Pancreas (tissue), 10 donors: ENCODE results near the gene ITPRID2. TPM values are rescaled to one million over a fixed set of nuclear protein-coding genes. Genes with fewer than 3 reads are reported as not detected.

Experiments
- ATAC-seq, 4 donors: fragments of 200-7000 bp; cut with Tn5 transposase; one replicate each; pipeline versions ENCODE4 v1.8.0 to v1.9.1; 2020; ENCODE audit warnings: mild to moderate bottlenecking in 4 of 4, moderate library complexity in 4 of 4
- DNase-seq, 6 donors: peaks; one replicate each; pipeline ENCODE4 v3.0.0-alpha.2; 2020
- FAIRE-seq: peaks from 2 replicates; lab custom pipeline; 2012; peaks lifted over from hg19 to GRCh38; lab: Jason Lieb, UNC
- H3K27ac ChIP-seq, 4 donors: fragments of 200-600 bp; sonication (generic); 1 replicate in 3 of 4; 2 replicates in 1 of 4; pipeline versions ENCODE4 v1.5.0 to v1.8.0; 2020
- H3K27me3 ChIP-seq, 4 donors: fragments of 200-600 bp; one replicate each; pipeline ENCODE4 v1.8.0; 2021
- H3K36me3 ChIP-seq, 3 donors: fragments of 200-600 bp; sonication (generic) in 1 of 3; one replicate each; pipeline versions ENCODE4 v1.5.0 to v1.8.0; 2020 to 2021
- H3K4me1 ChIP-seq, 3 donors: fragments of 200-600 bp; one replicate each; pipeline ENCODE4 v1.8.0; 2021
- H3K4me3 ChIP-seq, 4 donors: fragments of 200-600 bp; sonication (generic) in 2 of 4; one replicate each; pipeline versions ENCODE4 v1.5.0 to v1.8.0; 2020 to 2021
- H3K9me3 ChIP-seq, 4 donors: fragments of 200-600 bp; one replicate each; pipeline ENCODE4 v1.8.0; 2021
- WGBS, 2 donors: extraction: QIAGEN DNeasy Blood & Tissue Kit; methylation state at CpG; one replicate each; pipeline ENCODE4 v1.1.7; 2013; 5-methylcytosine and 5-hydroxymethylcytosine counted together
- intact Hi-C, 3 donors: fragments of 100-400 bp; cut with DNase I; formaldehyde crosslinking; loops; one replicate each; pipeline versions ENCODE4 v1.11.1 to v1.14.2; 2022
- polyA plus RNA-seq, 2 donors: library from polyadenylated mRNA; stranded (reverse); fragments of 200-250 nt; gene quantifications; one replicate each; pipeline ENCODE4 v1.2.3, GENCODE V29; 2013
- total RNA-seq, 6 donors: library from RNA; stranded (reverse); fragmentation: NEBNext Ultra II Directional in 4 of 6; extraction: Animal tissue kit (Norgen Biotek cat#: 25700) in 4 of 6; gene quantifications; one replicate each; pipeline versions ENCODE4 v1.2.1 to v1.2.4, GENCODE V29; 2021 to 2023
- TF ChIP-seq, protein P1 (sequence below), 4 donors: fragments of 200-600 bp; sonication (generic) in 3 of 4; IDR thresholded peaks; one replicate each; pipeline versions ENCODE4 v1.5.0 to v1.8.0; 2021; ENCODE audit warnings: antibody characterized with exemption in 4 of 4
- donor health status: healthy with polysubstance abuse.
- donor health status: DM: no; HTN: no; CAD: no; lungs with moderate emphysema.
- donor health status: DM: no; HTN: no; CAD: no.
- donor health status: control.
- donor health status: control.
- donor health status: Bipolar disorder and iron deficiency.
- donor health status: DM: yes; HTN: yes; CAD: no.
- donor health status: DM: no; HTN: no; CAD: no.
- donor health status: DM: no; HTN: no; CAD: no.
- donor health status: DM: yes; HTN: yes; CAD: no.

ITPRID2 gene
- total and polyA plus RNA-seq, 8 donors: 85.6 to 497 (median 328) TPM

DNA sequence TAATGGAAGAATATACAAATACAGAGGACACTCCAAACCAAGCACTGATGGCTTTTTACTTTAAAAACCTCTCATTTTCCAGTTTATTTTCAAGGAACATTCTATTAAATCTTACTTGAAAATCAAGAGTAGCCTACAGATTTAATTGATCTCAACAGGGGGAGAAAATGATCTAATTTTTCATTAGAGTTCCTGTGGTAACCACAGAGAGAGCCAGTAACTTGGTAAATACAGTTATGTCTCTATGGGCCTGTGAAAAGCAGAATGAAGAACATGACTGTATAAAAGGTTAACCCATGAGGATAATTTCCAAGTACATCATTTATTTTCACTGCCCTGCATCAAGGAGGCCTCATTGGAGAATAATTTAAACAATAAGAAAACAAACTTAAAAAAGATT is 39.8 kb upstream of the ITPRID2 start:
- Histone ChIP-seq H3K4me1 (peaks cover 35 to 68% (median 42%) of the 10 kb centered on the region in 3 donors), H3K4me3 (no peak overlapping the region), H3K36me3 (no peaks in the 10 kb centered on the region), H3K9me3 (no peaks in the 10 kb centered on the region), H3K27me3 (no peaks in the 10 kb centered on the region), H3K27ac (peak overlapping the region in 3 of 4 donors; percentile 5 to 58 (median 15))
- ATAC-seq (no peak), DNase-seq (no peak), FAIRE-seq (no peak)
- intact Hi-C loops: no loop called here
- TF ChIP-seq, protein P1, sequence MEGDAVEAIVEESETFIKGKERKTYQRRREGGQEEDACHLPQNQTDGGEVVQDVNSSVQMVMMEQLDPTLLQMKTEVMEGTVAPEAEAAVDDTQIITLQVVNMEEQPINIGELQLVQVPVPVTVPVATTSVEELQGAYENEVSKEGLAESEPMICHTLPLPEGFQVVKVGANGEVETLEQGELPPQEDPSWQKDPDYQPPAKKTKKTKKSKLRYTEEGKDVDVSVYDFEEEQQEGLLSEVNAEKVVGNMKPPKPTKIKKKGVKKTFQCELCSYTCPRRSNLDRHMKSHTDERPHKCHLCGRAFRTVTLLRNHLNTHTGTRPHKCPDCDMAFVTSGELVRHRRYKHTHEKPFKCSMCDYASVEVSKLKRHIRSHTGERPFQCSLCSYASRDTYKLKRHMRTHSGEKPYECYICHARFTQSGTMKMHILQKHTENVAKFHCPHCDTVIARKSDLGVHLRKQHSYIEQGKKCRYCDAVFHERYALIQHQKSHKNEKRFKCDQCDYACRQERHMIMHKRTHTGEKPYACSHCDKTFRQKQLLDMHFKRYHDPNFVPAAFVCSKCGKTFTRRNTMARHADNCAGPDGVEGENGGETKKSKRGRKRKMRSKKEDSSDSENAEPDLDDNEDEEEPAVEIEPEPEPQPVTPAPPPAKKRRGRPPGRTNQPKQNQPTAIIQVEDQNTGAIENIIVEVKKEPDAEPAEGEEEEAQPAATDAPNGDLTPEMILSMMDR (IDR thresholded peaks at IDR 0.05): no peak

DNA sequence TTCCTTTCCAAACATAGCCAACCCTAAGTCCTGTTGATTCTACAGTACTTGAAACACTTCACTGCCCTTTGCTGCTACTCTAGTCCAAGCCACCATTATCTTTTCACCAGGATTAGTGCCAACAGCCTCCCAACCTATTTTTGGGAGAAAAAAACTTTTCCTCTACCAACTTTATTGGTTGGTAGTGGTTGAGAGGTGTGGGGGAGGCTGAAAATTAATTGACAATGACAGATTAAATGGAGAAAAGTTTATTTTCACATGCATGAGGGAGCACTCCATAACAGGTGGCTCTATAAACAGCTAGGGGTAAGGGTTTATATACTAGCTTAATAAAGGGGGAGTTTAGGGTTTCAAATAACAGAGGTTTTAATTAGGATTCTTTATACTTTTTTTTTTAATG is 37.8 kb upstream of the ITPRID2 start:
- ATAC-seq (no peak), DNase-seq (no peak), FAIRE-seq (no peak)
- no peaks in the 10 kb centered on the region for H3K9me3 ChIP-seq
- no peak overlapping the region for H3K27ac ChIP-seq
- H3K4me3 ChIP-seq: no peak overlapping the region
- H3K36me3 ChIP-seq: no peaks in the 10 kb centered on the region
- intact Hi-C loops: no loop called here
- no peaks in the 10 kb centered on the region for H3K27me3 ChIP-seq
- H3K4me1 ChIP-seq: peaks cover 32 to 64% (median 46%) of the 10 kb centered on the region in 3 donors
- TF ChIP-seq, protein P1 (IDR thresholded peaks at IDR 0.05): no peak

DNA sequence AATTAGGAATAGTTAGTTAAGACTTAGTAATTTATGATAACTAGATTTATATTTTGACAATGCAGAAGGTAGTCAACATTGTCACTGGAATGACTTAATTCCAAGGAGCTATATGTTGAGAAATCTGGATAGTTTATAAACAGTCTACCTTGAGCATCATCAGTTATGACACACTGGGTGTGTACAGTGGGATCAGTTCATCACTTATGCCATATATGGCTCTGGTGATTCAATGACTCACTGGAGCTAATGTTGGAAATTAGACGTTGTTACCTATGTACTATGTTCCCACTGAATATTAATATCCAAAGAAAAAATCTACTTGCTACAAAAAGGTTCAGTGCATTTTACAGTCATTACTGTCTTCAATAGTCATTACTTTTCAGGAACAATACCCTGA is 34.0 kb upstream of the ITPRID2 start:
- Histone ChIP-seq H3K36me3 (no peaks in the 10 kb centered on the region), H3K27me3 (no peaks in the 10 kb centered on the region), H3K4me1 (peaks cover 37 to 62% (median 45%) of the 10 kb centered on the region in 3 donors), H3K4me3 (no peak overlapping the region), H3K9me3 (no peaks in the 10 kb centered on the region), H3K27ac (peak overlapping the region in 2 of 4 donors; percentile 77 to 82)
- DNase-seq (no peak), ATAC-seq (peak in 1 of 4 donors; percentile 27), FAIRE-seq (no peak)
- WGBS, 2 donors: 49 to 57% methylated on average over 1 of the region's 1 CpG
- TF ChIP-seq, protein P1 (IDR thresholded peaks at IDR 0.05): no peak
- intact Hi-C loops: no loop called here

DNA sequence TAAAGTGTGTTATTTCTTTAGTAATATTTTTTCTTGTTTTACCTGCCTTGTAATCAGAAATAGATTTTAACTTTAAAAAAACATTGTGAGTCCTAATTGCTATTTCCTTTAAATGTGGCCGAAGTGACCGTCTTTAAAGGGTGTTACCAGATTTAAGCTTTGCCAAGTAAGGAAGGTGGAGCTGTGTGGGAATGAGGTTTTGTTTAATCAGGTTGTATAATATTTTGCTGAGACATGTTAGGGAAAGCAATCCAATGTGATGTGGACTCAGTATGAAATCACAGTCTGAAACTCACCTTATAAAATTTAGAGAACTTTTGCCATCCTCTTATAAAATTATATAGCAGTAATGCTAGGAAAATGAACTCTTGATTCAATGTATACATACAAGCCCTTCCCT is 32.9 kb upstream of the ITPRID2 start:
- no peaks in the 10 kb centered on the region for H3K36me3 ChIP-seq
- peaks cover 43 to 65% (median 45%) of the 10 kb centered on the region in 3 donors for H3K4me1 ChIP-seq
- peak overlapping the region in 2 of 4 donors; percentile 77 to 82 for H3K27ac ChIP-seq
- WGBS, 2 donors: 34 to 41% methylated on average over 2 of the region's 2 CpGs
- peak overlapping the region in 2 of 4 donors; percentile 6 to 19 for H3K4me3 ChIP-seq
- TF ChIP-seq, protein P1 (IDR thresholded peaks at IDR 0.05): no peak
- H3K27me3 ChIP-seq: no peaks in the 10 kb centered on the region
- intact Hi-C loops: no loop called here
- no peaks in the 10 kb centered on the region for H3K9me3 ChIP-seq
- DNase-seq: peak in 2 of 6 donors; percentile 17 to 36
- peak; percentile 73 to 82 (median 76) for ATAC-seq
- FAIRE-seq: peak; percentile 20

DNA sequence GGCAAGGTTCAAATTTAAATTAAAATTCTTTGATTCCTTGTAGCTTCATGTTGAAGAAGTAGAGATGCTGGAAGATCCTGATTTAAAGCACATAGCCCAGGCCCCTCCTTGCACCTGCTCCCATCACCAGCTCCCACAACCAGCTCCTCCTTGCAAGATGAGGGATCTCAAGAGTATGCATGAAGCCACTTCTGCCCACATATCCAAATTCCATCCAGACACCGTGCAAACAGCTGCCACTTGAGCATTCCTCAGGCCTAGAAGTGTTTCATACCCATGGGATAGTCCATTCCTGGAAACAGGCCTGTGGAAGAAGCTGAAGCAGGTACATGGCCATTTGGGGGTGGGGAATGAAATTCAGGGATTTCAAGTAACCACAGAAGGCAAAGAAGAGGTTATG is 32.4 kb upstream of the ITPRID2 start:
- H3K4me1 ChIP-seq: peaks cover 44 to 62% (median 45%) of the 10 kb centered on the region in 3 donors

More for the DNA sequence above, 32.4 kb upstream of the ITPRID2 start:
- no peak for DNase-seq
- FAIRE-seq: no peak
- no peaks in the 10 kb centered on the region for H3K36me3 ChIP-seq
- no peak for ATAC-seq
- peak overlapping the region in 2 of 4 donors; percentile 77 to 82 for H3K27ac ChIP-seq
- no peaks in the 10 kb centered on the region for H3K9me3 ChIP-seq
- H3K4me3 ChIP-seq: no peak overlapping the region
- intact Hi-C loops: no loop called here
- TF ChIP-seq, protein P1 (IDR thresholded peaks at IDR 0.05): no peak
- WGBS, 2 donors: 37 to 50% methylated on average over 1 of the region's 1 CpG
- H3K27me3 ChIP-seq: no peaks in the 10 kb centered on the region
